ENCODE results near the gene SETBP1. TPM values are rescaled to one million over a fixed set of nuclear protein-coding genes. Genes with fewer than 3 reads are reported as not detected.

SETBP1 gene
- total and polyA plus RNA-seq, 9 of the 15 experiments (the other 6 are each of a cell fraction or from before 2014, with no cell fraction given), result under 0.01 to 0.13 (median 0.04) TPM

DNA sequence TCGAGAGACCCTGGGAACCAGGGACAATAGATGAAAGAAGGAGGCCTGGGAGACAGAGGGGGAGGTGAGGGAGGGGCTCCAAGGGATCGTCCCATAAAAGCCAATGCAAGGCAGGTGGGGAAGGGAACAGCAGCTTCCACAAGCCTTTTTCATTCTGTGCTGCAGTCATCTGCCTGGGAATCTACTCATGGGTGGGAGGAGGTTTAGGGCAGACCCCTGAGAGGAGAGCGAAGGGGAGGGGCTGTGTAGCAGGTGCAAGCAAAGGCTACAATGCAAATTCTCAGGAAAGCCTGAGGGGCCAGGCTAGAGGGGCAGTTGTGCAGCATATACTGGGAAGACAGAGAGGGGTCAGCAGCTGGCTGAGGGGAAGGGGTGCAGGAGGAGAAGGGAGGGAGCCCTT, 135.4 kb downstream of the SETBP1 start:
- POLR2A ChIA-PET, result no interaction called here
- no peak for TF ChIP-seq NFATC3 (IDR thresholded peaks at IDR 0.05)
- no peak for TF ChIP-seq TCFL5 (CRISPR knock-in tag; conservative IDR thresholded peaks at IDR 0.05)
- Histone ChIP-seq H3K4me3 (no peak overlapping the region), H3K79me2 (ENCODE audit: control insufficient read depth, insufficient read depth, low read length) (no peaks in the 10 kb centered on the region), H3K9me1 (ENCODE audit: control insufficient read depth, insufficient read depth, low read length) (no peaks in the 10 kb centered on the region), H4K20me1 (replicated peaks; ENCODE audit: control insufficient read depth, insufficient read depth, low read length) (no peaks in the 10 kb centered on the region), H3K27me3 (ENCODE audit: control insufficient read depth in 2 of 2, insufficient read depth in 2 of 2, low read length in 2 of 2) (no peaks in the 10 kb centered on the region; a peak in 1 of 5 replicates), H3K4me1 (replicated peaks in 1 of 2; ENCODE audit: control insufficient read depth in 2 of 2, insufficient read depth in 2 of 2, low read length in 2 of 2) (no peaks in the 10 kb centered on the region), H3K9me3 (replicated peaks; ENCODE audit: control insufficient read depth, insufficient read depth, low read depth, low read length) (no peaks in the 10 kb centered on the region), H3K9ac (ENCODE audit: insufficient read depth in 1 of 2, low read depth in 2 of 2, low read length in 2 of 2) (no peak overlapping the region), H3K27ac (ENCODE audit: extremely low read depth, low read depth, low read length) (no peak overlapping the region), H2AFZ (ENCODE audit: low read depth, low read length) (no peak overlapping the region), H3K36me3 (ENCODE audit: control insufficient read depth, insufficient read depth, low read length) (no peaks in the 10 kb centered on the region), H3K4me2 (ENCODE audit: insufficient read depth, low read length) (no peak overlapping the region)
- BruUV-seq (replicated peaks), result no TSS peak
- CTCF ChIA-PET (ENCODE audit: low intra/inter-chr PET ratio), result no interaction called here
- FAIRE-seq (no peak), DNase-seq (ENCODE audit: extremely low read depth in 1 of 4, low spot score in 3 of 4) (no peak), ATAC-seq (no peak)
- 0% methylated on average over 1 of the region's 3 CpGs for WGBS (ENCODE audit: insufficient coverage, low coverage, missing lambda C conversion rate)
- intact Hi-C loops (cut with micrococcal nuclease), result no loop called here
- in situ Hi-C loops (cut with MboI), result no loop called here

GRCh38 chr18:44816477-44816876, 135.8 kb downstream of the SETBP1 start:
- H3K27ac ChIP-seq (ENCODE audit: extremely low read depth, low read depth, low read length), result no peak overlapping the region
- H3K9me1 ChIP-seq (ENCODE audit: control insufficient read depth, insufficient read depth, low read length), result no peaks in the 10 kb centered on the region
- FAIRE-seq (no peak), ATAC-seq (no peak), DNase-seq (ENCODE audit: extremely low read depth in 1 of 4, low spot score in 3 of 4) (no peak)
- H4K20me1 ChIP-seq (replicated peaks; ENCODE audit: control insufficient read depth, insufficient read depth, low read length), result no peaks in the 10 kb centered on the region
- in situ Hi-C loops (cut with MboI) (no loop called here), intact Hi-C loops (cut with micrococcal nuclease) (no loop called here)
- no peaks in the 10 kb centered on the region for H3K79me2 ChIP-seq (ENCODE audit: control insufficient read depth, insufficient read depth, low read length)
- CTCF ChIA-PET (ENCODE audit: low intra/inter-chr PET ratio), result no interaction called here
- no peak overlapping the region for H2AFZ ChIP-seq (ENCODE audit: low read depth, low read length)
- H3K27me3 ChIP-seq (ENCODE audit: control insufficient read depth in 2 of 2, insufficient read depth in 2 of 2, low read length in 2 of 2), result no peaks in the 10 kb centered on the region; a peak in 1 of 5 replicates
- H3K4me3 ChIP-seq, result no peak overlapping the region
- no peaks in the 10 kb centered on the region for H3K9me3 ChIP-seq (replicated peaks; ENCODE audit: control insufficient read depth, insufficient read depth, low read depth, low read length)
- H3K9ac ChIP-seq (ENCODE audit: insufficient read depth in 1 of 2, low read depth in 2 of 2, low read length in 2 of 2), result no peak overlapping the region
- no peaks in the 10 kb centered on the region for H3K4me1 ChIP-seq (replicated peaks in 1 of 2; ENCODE audit: control insufficient read depth in 2 of 2, insufficient read depth in 2 of 2, low read length in 2 of 2)
- no TSS peak for BruUV-seq (replicated peaks)
- 0% methylated on average over 6 of the region's 6 CpGs for WGBS (ENCODE audit: insufficient coverage, low coverage, missing lambda C conversion rate)
- POLR2A ChIA-PET, result no interaction called here
- H3K4me2 ChIP-seq (ENCODE audit: insufficient read depth, low read length), result no peak overlapping the region
- no peaks in the 10 kb centered on the region for H3K36me3 ChIP-seq (ENCODE audit: control insufficient read depth, insufficient read depth, low read length)
- no peak for TF ChIP-seq STAT5B (CRISPR knock-in tag; IDR thresholded peaks at IDR 0.05)
- no peak for TF ChIP-seq U2AF1 (optimal IDR thresholded peaks at IDR 0.05; ENCODE audit: low read depth, low read length)
- no peak for TF ChIP-seq ESRRB (CRISPR knock-in tag; IDR thresholded peaks at IDR 0.05; ENCODE audit: borderline replicate concordance)
- no peak for TF ChIP-seq ZNF134 (CRISPR knock-in tag; conservative IDR thresholded peaks at IDR 0.05)
- no peak for TF ChIP-seq ZNF766 (CRISPR knock-in tag; conservative IDR thresholded peaks at IDR 0.05)
- TF ChIP-seq NCOA1 (IDR thresholded peaks at IDR 0.05; ENCODE audit: low read depth), result no peak
- TF ChIP-seq CGGBP1 (CRISPR knock-in tag; IDR thresholded peaks at IDR 0.05), result no peak
- no peak for TF ChIP-seq ZNF263 (CRISPR knock-in tag; IDR thresholded peaks at IDR 0.05; ENCODE audit: borderline replicate concordance)
- TF ChIP-seq, protein P1, sequence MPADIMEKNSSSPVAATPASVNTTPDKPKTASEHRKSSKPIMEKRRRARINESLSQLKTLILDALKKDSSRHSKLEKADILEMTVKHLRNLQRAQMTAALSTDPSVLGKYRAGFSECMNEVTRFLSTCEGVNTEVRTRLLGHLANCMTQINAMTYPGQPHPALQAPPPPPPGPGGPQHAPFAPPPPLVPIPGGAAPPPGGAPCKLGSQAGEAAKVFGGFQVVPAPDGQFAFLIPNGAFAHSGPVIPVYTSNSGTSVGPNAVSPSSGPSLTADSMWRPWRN (IDR thresholded peaks at IDR 0.05; ENCODE audit: low read depth), result no peak
- TF ChIP-seq SPI1 (IDR thresholded peaks at IDR 0.05; ENCODE audit: borderline replicate concordance, low read depth, low read length), result no peak
- no peak for TF ChIP-seq GATAD2A (IDR thresholded peaks at IDR 0.05)
- TF ChIP-seq CREBBP (IDR thresholded peaks at IDR 0.05; ENCODE audit: low read depth, low read length), result no peak
- no peak for TF ChIP-seq SFPQ (IDR thresholded peaks at IDR 0.05; ENCODE audit: low read depth, low read length)
- TF ChIP-seq POLR2AphosphoS2 (IDR thresholded peaks at IDR 0.05; ENCODE audit: low read length), result no peak
